ENCODE results near the gene IRAG1. TPM values are rescaled to one million over a fixed set of nuclear protein-coding genes. Genes with fewer than 3 reads are reported as not detected.

IRAG1 gene
- total RNA-seq, 1 donor = 17.6 TPM

- no peak overlapping the region for H3K4me3 ChIP-seq (ENCODE audit: low read depth, low read length)
- no peak for TF ChIP-seq CTCF (IDR thresholded peaks at IDR 0.05; ENCODE audit: insufficient read depth, low read length)
- DNase-seq (ENCODE audit: low read depth) = peak; percentile 57
These were observed 8.4 kb upstream of the IRAG1 start for GRCh38 chr11:10701982-10702381.

- TF ChIP-seq CTCF (IDR thresholded peaks at IDR 0.05; ENCODE audit: insufficient read depth, low read length) = no peak
- peak; percentile 65 for DNase-seq (ENCODE audit: low read depth)
- H3K4me3 ChIP-seq (ENCODE audit: low read depth, low read length) = no peak overlapping the region
These were observed 5.5 kb upstream of the IRAG1 start for GRCh38 chr11:10699072-10699471.

- DNase-seq (ENCODE audit: low read depth) = no peak
- TF ChIP-seq CTCF (IDR thresholded peaks at IDR 0.05; ENCODE audit: insufficient read depth, low read length) = no peak
- H3K4me3 ChIP-seq (ENCODE audit: low read depth, low read length) = no peak overlapping the region
These were observed 3.7 kb upstream of the IRAG1 start for GRCh38 chr11:10697323-10697620.

GRCh38 chr11:10696468-10697322 lies 3.1 kb upstream of the IRAG1 start:
- no peak overlapping the region for H3K4me3 ChIP-seq (ENCODE audit: low read depth, low read length)
- DNase-seq (ENCODE audit: low read depth) = no peak
- TF ChIP-seq CTCF (IDR thresholded peaks at IDR 0.05; ENCODE audit: insufficient read depth, low read length) = no peak

- H3K4me3 ChIP-seq (ENCODE audit: low read depth, low read length) = no peak overlapping the region
- no peak for TF ChIP-seq CTCF (IDR thresholded peaks at IDR 0.05; ENCODE audit: insufficient read depth, low read length)
- DNase-seq (ENCODE audit: low read depth) = no peak
These were observed 2.3 kb upstream of the IRAG1 start for GRCh38 chr11:10695833-10696232.

GRCh38 chr11:10694486-10695239 lies 1.1 kb upstream of the IRAG1 start:
- H3K4me3 ChIP-seq (ENCODE audit: low read depth, low read length) = no peak overlapping the region
- peak; percentile 0 for TF ChIP-seq CTCF (IDR thresholded peaks at IDR 0.05; ENCODE audit: insufficient read depth, low read length)
- peak; percentile 69 for DNase-seq (ENCODE audit: low read depth)

Measured in fibroblast of the aortic adventitia (primary cell).